Activated naive CD8-positive, alpha-beta T cell treated with anti-CD3 and anti-CD28 coated beads, Interleukin-2, amount 10 ng/mL, durations not matched to agents 7 days and 5 days (primary cell): ENCODE data around the gene ZFTA. TPM values are rescaled to one million over a fixed set of nuclear protein-coding genes. Genes with fewer than 3 reads are reported as not detected.

Experiments used
- ATAC-seq: fragments of 150-1000 bp; cut with Tn5 transposase; one replicate; pipeline ENCODE4 v1.10.0; 2021; ENCODE audit warnings: low read depth, moderate library complexity
- POLR2A ChIA-PET: fragments of 350-600 bp; sonication (Branson Sonifier 250); formaldehyde crosslinking; loops from one replicate; lab custom pipeline; 2021; ENCODE audit warnings: antibody characterized with exemption; lab: Charles Lee
- DNase-seq: peaks from one replicate; pipeline ENCODE4 v3.0.0; 2021
- H3K27ac Mint-ChIP-seq: one replicate; pipeline ENCODE4 v1.8.0; 2022; ENCODE audit warnings: mild to moderate bottlenecking, mixed read lengths
- H3K27me3 Mint-ChIP-seq: one replicate; pipeline ENCODE4 v1.8.0; 2022; ENCODE audit warnings: mild to moderate bottlenecking, moderate library complexity, mixed read lengths
- H3K36me3 Mint-ChIP-seq: one replicate; pipeline ENCODE4 v1.8.0; 2021; ENCODE audit warnings: mild to moderate bottlenecking, mixed read lengths
- H3K4me1 Mint-ChIP-seq: one replicate; pipeline ENCODE4 v1.8.0; 2021; ENCODE audit warnings: mixed read lengths
- H3K4me3 Mint-ChIP-seq: one replicate; pipeline ENCODE4 v1.8.0; 2022; ENCODE audit warnings: mild to moderate bottlenecking, moderate library complexity, mixed read lengths
- H3K9me3 Mint-ChIP-seq: one replicate; pipeline ENCODE4 v1.8.0; 2021; ENCODE audit warnings: mixed read lengths
- total RNA-seq, 2 experiments: library from RNA; stranded (reverse); gene quantifications; one replicate each; pipeline ENCODE4 v1.2.3, GENCODE V29; 2021

Gene ZFTA
- total RNA-seq, 2 experiments from 2014 or later: 4.7 to 5.0 TPM

- no peak for ATAC-seq
- H3K9me3 Mint-ChIP-seq: no peaks in the 10 kb centered on the region
- no peak overlapping the region for H3K27ac Mint-ChIP-seq
- no peaks in the 10 kb centered on the region for H3K27me3 Mint-ChIP-seq
- no peaks in the 10 kb centered on the region for H3K4me1 Mint-ChIP-seq
- POLR2A ChIA-PET: no interaction called here
- DNase-seq: no peak
- H3K4me3 Mint-ChIP-seq: no peak overlapping the region
- H3K36me3 Mint-ChIP-seq: no peaks in the 10 kb centered on the region
Measured at GRCh38 chr11:63760487-63761079, 8.0 kb downstream of the ZFTA start.

GRCh38 chr11:63756919-63757761 is 11.4 kb downstream of the ZFTA start:
- H3K27me3 Mint-ChIP-seq: no peaks in the 10 kb centered on the region
- no peak for ATAC-seq
- no peak overlapping the region for H3K27ac Mint-ChIP-seq
- H3K4me1 Mint-ChIP-seq: no peaks in the 10 kb centered on the region
- peaks cover 5% of the 10 kb centered on the region for H3K36me3 Mint-ChIP-seq
- POLR2A ChIA-PET: no interaction called here
- H3K9me3 Mint-ChIP-seq: no peaks in the 10 kb centered on the region
- no peak for DNase-seq
- H3K4me3 Mint-ChIP-seq: no peak overlapping the region

GRCh38 chr11:63749624-63750023 is 19.0 kb downstream of the ZFTA start:
- DNase-seq (no peak), ATAC-seq (no peak)
- no peak overlapping the region for H3K4me3 Mint-ChIP-seq
- H3K9me3 Mint-ChIP-seq: no peaks in the 10 kb centered on the region
- H3K36me3 Mint-ChIP-seq: peaks cover 10% of the 10 kb centered on the region
- POLR2A ChIA-PET: no interaction called here
- H3K27ac Mint-ChIP-seq: no peak overlapping the region
- peaks cover 2% of the 10 kb centered on the region for H3K4me1 Mint-ChIP-seq
- no peaks in the 10 kb centered on the region for H3K27me3 Mint-ChIP-seq

GRCh38 chr11:63747011-63747410 is 21.6 kb downstream of the ZFTA start:
- Mint-ChIP-seq H3K9me3 (no peaks in the 10 kb centered on the region), H3K27ac (no peak overlapping the region), H3K27me3 (no peaks in the 10 kb centered on the region), H3K4me3 (no peak overlapping the region), H3K4me1 (peaks cover 2% of the 10 kb centered on the region), H3K36me3 (peaks cover 5% of the 10 kb centered on the region)
- POLR2A ChIA-PET: no interaction called here
- no peak for DNase-seq
- ATAC-seq: no peak

- DNase-seq (no peak), ATAC-seq (no peak)
- H3K4me1 Mint-ChIP-seq: peaks cover 2% of the 10 kb centered on the region
- H3K9me3 Mint-ChIP-seq: no peaks in the 10 kb centered on the region
- H3K27ac Mint-ChIP-seq: no peak overlapping the region
- H3K36me3 Mint-ChIP-seq: no peaks in the 10 kb centered on the region
- no peak overlapping the region for H3K4me3 Mint-ChIP-seq
- POLR2A ChIA-PET: no interaction called here
- no peaks in the 10 kb centered on the region for H3K27me3 Mint-ChIP-seq
Measured at GRCh38 chr11:63745304-63746170, 23.0 kb downstream of the ZFTA start.

- POLR2A ChIA-PET: no interaction called here
- Mint-ChIP-seq H3K4me1 (peaks cover 2% of the 10 kb centered on the region), H3K27ac (no peak overlapping the region), H3K4me3 (no peak overlapping the region), H3K36me3 (no peaks in the 10 kb centered on the region), H3K9me3 (no peaks in the 10 kb centered on the region), H3K27me3 (no peaks in the 10 kb centered on the region)
- DNase-seq: peak; percentile 45
- ATAC-seq: no peak
Measured at GRCh38 chr11:63738720-63739360, 29.7 kb downstream of the ZFTA start.

- Mint-ChIP-seq H3K4me3 (no peak overlapping the region), H3K27ac (no peak overlapping the region), H3K27me3 (no peaks in the 10 kb centered on the region), H3K4me1 (peaks cover 2% of the 10 kb centered on the region), H3K36me3 (no peaks in the 10 kb centered on the region), H3K9me3 (no peaks in the 10 kb centered on the region)
- DNase-seq (no peak), ATAC-seq (no peak)
- POLR2A ChIA-PET: no interaction called here
Measured at GRCh38 chr11:63737718-63738117, 30.9 kb downstream of the ZFTA start.

GRCh38 chr11:63736864-63737263 is 31.7 kb downstream of the ZFTA start:
- no peak overlapping the region for H3K27ac Mint-ChIP-seq

GRCh38 chr11:63729326-63729725 is 39.2 kb downstream of the ZFTA start:
- Mint-ChIP-seq H3K27ac (no peak overlapping the region), H3K9me3 (no peaks in the 10 kb centered on the region), H3K4me3 (no peak overlapping the region), H3K4me1 (peaks cover 2% of the 10 kb centered on the region), H3K27me3 (no peaks in the 10 kb centered on the region), H3K36me3 (no peaks in the 10 kb centered on the region)
- ATAC-seq: no peak
- POLR2A ChIA-PET: no interaction called here
- DNase-seq: no peak

More at GRCh38 chr11:63736864-63737263, 31.7 kb downstream of the ZFTA start:
- Mint-ChIP-seq H3K4me3 (no peak overlapping the region), H3K36me3 (no peaks in the 10 kb centered on the region), H3K27me3 (no peaks in the 10 kb centered on the region), H3K9me3 (no peaks in the 10 kb centered on the region), H3K4me1 (peaks cover 2% of the 10 kb centered on the region)
- POLR2A ChIA-PET: no interaction called here
- no peak for DNase-seq
- ATAC-seq: no peak

- Mint-ChIP-seq H3K27ac (no peak overlapping the region), H3K4me1 (no peaks in the 10 kb centered on the region), H3K27me3 (no peaks in the 10 kb centered on the region), H3K36me3 (peaks cover 2% of the 10 kb centered on the region), H3K9me3 (no peaks in the 10 kb centered on the region), H3K4me3 (no peak overlapping the region)
- no peak for DNase-seq
- POLR2A ChIA-PET: no interaction called here
- no peak for ATAC-seq
Measured at GRCh38 chr11:63720611-63721010, 48.0 kb downstream of the ZFTA start.

- Mint-ChIP-seq H3K27ac (no peak overlapping the region), H3K36me3 (peaks cover 2% of the 10 kb centered on the region), H3K4me1 (peaks cover under 1% of the 10 kb centered on the region), H3K4me3 (no peak overlapping the region), H3K9me3 (no peaks in the 10 kb centered on the region), H3K27me3 (no peaks in the 10 kb centered on the region)
- ATAC-seq (no peak), DNase-seq (no peak)
- POLR2A ChIA-PET: no interaction called here
Measured at GRCh38 chr11:63719987-63720386, 48.6 kb downstream of the ZFTA start.

- DNase-seq (no peak), ATAC-seq (no peak)
- Mint-ChIP-seq H3K4me1 (peaks cover 2% of the 10 kb centered on the region), H3K9me3 (no peaks in the 10 kb centered on the region), H3K4me3 (no peak overlapping the region), H3K36me3 (peaks cover 5% of the 10 kb centered on the region), H3K27ac (no peak overlapping the region), H3K27me3 (no peaks in the 10 kb centered on the region)
- POLR2A ChIA-PET: no interaction called here
Measured at GRCh38 chr11:63719001-63719400, 49.6 kb downstream of the ZFTA start.
